K562 (cell line): Measurements from ENCODE around the gene TMC8. TPM values are rescaled to one million over a fixed set of nuclear protein-coding genes. Genes with fewer than 3 reads are reported as not detected.

Source experiments
- ATAC-seq: fragments of 200-7000 bp; cut with Tn5 transposase; 3 replicates; pipeline ENCODE4 v1.9.1; 2020; ENCODE audit warnings: moderate library complexity
- BruUV-seq: library from RNA; stranded (reverse); fragments of 400-500 nt; replicated peaks from 2 replicates; lab custom pipeline; 2021; lab: Mats Ljungman, UMichigan
- CTCF ChIA-PET: fragments of 300-600 bp; formaldehyde crosslinking; extraction: SDS; loops from one replicate; lab custom pipeline; 2021; ENCODE audit warnings: low intra/inter-chr PET ratio; lab: Yijun Ruan, JAX
- POLR2A ChIA-PET: fragments of 300-600, 350-650 bp; sonication (Branson Sonifier 250); formaldehyde crosslinking; extraction: SDS; loops from one replicate; lab custom pipeline; 2021; ENCODE audit warnings: antibody characterized with exemption, inconsistent platforms; lab: Yijun Ruan, JAX
- DNase-seq, 4 experiments: peaks; one replicate each; pipeline versions ENCODE4 v3.0.0 to v3.0.0-alpha.2; 2011 to 2018; ENCODE audit warnings: low spot score in 3 of 4, mixed read lengths in 3 of 4; ENCODE audit errors: extremely low read depth in 1 of 4
- FAIRE-seq: peaks from 2 replicates; lab custom pipeline; 2011; peaks lifted over from hg19 to GRCh38; lab: Jason Lieb, UNC
- H2AFZ ChIP-seq: 2 replicates; pipeline ENCODE4 v1.6.0; 2011; ENCODE audit warnings: low read depth, low read length, control low read depth, inconsistent platforms
- H3K27ac ChIP-seq: fragments of 200-600 bp; 3 replicates; pipeline ENCODE4 v1.8.0; 2011; ENCODE audit warnings: low read depth, mild to moderate bottlenecking, control low read depth, inconsistent platforms, low read length, moderate library complexity, mixed read lengths; ENCODE audit errors: extremely low read depth
- H3K27me3 ChIP-seq, 2 experiments: fragments of 300-600 bp in 1 of 2; 2 replicates in 1 of 2; 3 replicates in 1 of 2; pipeline versions ENCODE4 v1.6.0 to v1.8.0; 2011; ENCODE audit warnings: inconsistent platforms in 2 of 2, low read length in 2 of 2, mild to moderate bottlenecking in 1 of 2, mixed read lengths in 1 of 2, moderate library complexity in 1 of 2; ENCODE audit not compliant: control insufficient read depth in 2 of 2, insufficient read depth in 2 of 2
- H3K36me3 ChIP-seq: fragments of 300-600 bp; 3 replicates; pipeline ENCODE4 v1.8.0; 2011; ENCODE audit warnings: mild to moderate bottlenecking, low read length, inconsistent platforms; ENCODE audit not compliant: control insufficient read depth, insufficient read depth
- H3K4me1 ChIP-seq, 2 experiments: fragments of 200-600 bp in 1 of 2; replicated peaks in 1 of 2; 2 replicates in 1 of 2; 3 replicates in 1 of 2; pipeline versions ENCODE4 v1.5.1 to v1.8.0; 2011; ENCODE audit warnings: inconsistent platforms in 2 of 2, low read length in 2 of 2, mild to moderate bottlenecking in 1 of 2, mixed read lengths in 1 of 2, moderate library complexity in 1 of 2; ENCODE audit not compliant: control insufficient read depth in 2 of 2, insufficient read depth in 2 of 2
- H3K4me2 ChIP-seq: 2 replicates; pipeline ENCODE4 v1.6.1; 2011; ENCODE audit warnings: low read length, control low read depth, inconsistent platforms, mixed read lengths; ENCODE audit not compliant: insufficient read depth
- H3K4me3 ChIP-seq: fragments of 200-600 bp; sonication (generic), shearing (Covaris generic); 2 replicates; pipeline ENCODE4 v1.5.1; 2016; ENCODE audit warnings: control low read depth, inconsistent platforms
- H3K79me2 ChIP-seq: fragments of 200-600 bp; 3 replicates; pipeline ENCODE4 v1.8.0; 2011; ENCODE audit warnings: low read length, inconsistent platforms; ENCODE audit not compliant: control insufficient read depth, insufficient read depth
- H3K9ac ChIP-seq, 2 experiments: 2 replicates each; pipeline versions ENCODE4 v1.6.0 to v1.6.1; 2011; ENCODE audit warnings: low read depth in 2 of 2, low read length in 2 of 2, control low read depth in 1 of 2, inconsistent platforms in 1 of 2, mild to moderate bottlenecking in 1 of 2, mixed read lengths in 1 of 2; ENCODE audit not compliant: insufficient read depth in 1 of 2
- H3K9me1 ChIP-seq: one replicate; pipeline ENCODE4 v1.6.0; 2011; ENCODE audit warnings: inconsistent platforms, mild to moderate bottlenecking, low read length, moderate library complexity; ENCODE audit not compliant: control insufficient read depth, insufficient read depth
- H3K9me3 ChIP-seq: replicated peaks from 2 replicates; pipeline ENCODE4 v1.5.1; 2011; ENCODE audit warnings: low read depth, low read length, inconsistent platforms; ENCODE audit not compliant: control insufficient read depth, insufficient read depth
- H4K20me1 ChIP-seq: replicated peaks from 2 replicates; pipeline ENCODE4 v1.6.1; 2011; ENCODE audit warnings: low read length, inconsistent platforms, mixed read lengths; ENCODE audit not compliant: control insufficient read depth, insufficient read depth
- CREB3 ChIP-seq: fragments of 450-650 bp; conservative IDR thresholded peaks from 2 replicates; pipeline ENCODE4 v1.6.1; 2016; ENCODE audit warnings: missing genetic modification characterization, low read depth, mild to moderate bottlenecking, missing compliant biosample characterization, moderate library complexity
- OTX1 ChIP-seq: fragments of 450-650 bp; formaldehyde crosslinking; IDR thresholded peaks from 2 replicates; pipeline ENCODE4 v1.4.0; 2022; ENCODE audit warnings: mild to moderate bottlenecking
- RBFOX2 ChIP-seq: fragments of 200-400 bp; formaldehyde crosslinking; IDR thresholded peaks from 2 replicates; pipeline ENCODE4 v1.6.1; 2017; ENCODE audit warnings: low read depth, mild to moderate bottlenecking, low read length, moderate library complexity
- SLC30A9 ChIP-seq: fragments of 250-450 bp; sonication (Bioruptor Pico); IDR thresholded peaks from 2 replicates; pipeline ENCODE4 v1.8.0; 2022; ENCODE audit warnings: mild to moderate bottlenecking, moderate library complexity
- SMC3 ChIP-seq: conservative IDR thresholded peaks from 2 replicates; pipeline ENCODE4 v1.6.1; 2011; ENCODE audit warnings: low read depth, low read length, improper control_type of control experiment; ENCODE audit not compliant: insufficient read depth
- ZFPM2 ChIP-seq: fragments of 250-450 bp; sonication (Bioruptor Pico); IDR thresholded peaks from 2 replicates; pipeline ENCODE4 v1.5.1; 2022; ENCODE audit warnings: mild to moderate bottlenecking
- ZMIZ1 ChIP-seq, 2 experiments: fragments of 150-350 bp in 1 of 2; IDR thresholded peaks; 2 replicates each; pipeline ENCODE4 v1.6.1; 2012 to 2016; ENCODE audit warnings: low read depth in 2 of 2, low read length in 2 of 2, mild to moderate bottlenecking in 1 of 2, moderate library complexity in 1 of 2
- ZNF239 ChIP-seq: fragments of 250-450 bp; sonication (Bioruptor Pico); IDR thresholded peaks from 2 replicates; pipeline ENCODE4 v1.4.0; 2020; ENCODE audit warnings: mild to moderate bottlenecking
- ZNF551 ChIP-seq: fragments of 250-450 bp; sonication (Bioruptor Pico); IDR thresholded peaks from 2 replicates; pipeline ENCODE4 v1.5.0; 2021; ENCODE audit warnings: mild to moderate bottlenecking, moderate library complexity
- WGBS: fragments of 100-300 bp; shearing (Covaris generic); methylation state at CpG from one replicate; pipeline ENCODE4 v1.1.6; 2016; ENCODE audit warnings: low coverage, mixed read lengths; ENCODE audit not compliant: insufficient coverage; ENCODE audit errors: missing lambda C conversion rate; 5-methylcytosine and 5-hydroxymethylcytosine counted together
- in situ Hi-C: fragments of 300-500 bp; cut with MboI; formaldehyde crosslinking; loops from 4 replicates; pipeline ENCODE4 v1.15.0; 2018; ENCODE audit warnings: inconsistent platforms, mixed read lengths
- intact Hi-C: fragments of 100-400 bp; cut with micrococcal nuclease; formaldehyde crosslinking; loops from 2 replicates; pipeline ENCODE4 v1.14.2; 2022
- polyA plus RNA-seq, 8 experiments: library from polyadenylated mRNA; depleted of rRNA in 4 of 8; stranded (reverse) in 5 of 8; unstranded in 3 of 8; fragments of >200 nt; fragmentation: Nextera tagmentation in 2 of 8; fragmentation: Illumina TruSeq in 1 of 8; extraction: Ambion mirVana in 2 of 8; extraction: Trizol in 1 of 8; gene quantifications; 2 replicates each; pipeline versions ENCODE4 v1.2.1 to v1.2.3, GENCODE V29; 2011 to 2014; ENCODE audit warnings: inconsistent platforms in 1 of 8, missing spikeins in 1 of 8
- total RNA-seq, 7 experiments: library from RNA; depleted of rRNA in 6 of 7; stranded (reverse); fragments of >200 nt in 6 of 7; fragmentation: Illumina TruSeq in 2 of 7; extraction: Trizol in 2 of 7; gene quantifications; 2 replicates each; pipeline versions ENCODE4 v1.2.1 to v1.2.3, GENCODE V29; 2011 to 2021; ENCODE audit warnings: low replicate concordance in 1 of 7

Gene TMC8
- total and polyA plus RNA-seq, 9 of the 15 experiments (the other 6 are each of a cell fraction or from before 2014, with no cell fraction given), result 0.13 to 10.9 (median 2.8) TPM

- in situ Hi-C loops (no loop called here), intact Hi-C loops (no loop called here)
- H3K27ac ChIP-seq, result no peak overlapping the region
- WGBS, result 59% methylated on average over 5 of the region's 5 CpGs
- no peak for DNase-seq
- H3K4me3 ChIP-seq, result no peak overlapping the region
- ChIA-PET POLR2A (interaction anchor here (1.0 kb wide), 1 partner anchor 10 kb away, joined by 3 read pairs; no protein-coding TSS in a partner anchor), CTCF (interaction anchor here (0.7 kb wide), 1 partner anchor 177 kb away, joined by 3 read pairs; no protein-coding TSS in a partner anchor)
- H3K9ac ChIP-seq, result no peak overlapping the region
- H3K9me3 ChIP-seq, result peaks cover 7% of the 10 kb centered on the region
- H4K20me1 ChIP-seq, result no peaks in the 10 kb centered on the region
- H3K4me1 ChIP-seq, result peaks cover 0 to 12% of the 10 kb centered on the region in 2 experiments; a peak in 3 of 5 replicates
- H3K36me3 ChIP-seq, result peaks cover 37% of the 10 kb centered on the region
- no peaks in the 10 kb centered on the region for H3K27me3 ChIP-seq
- H3K79me2 ChIP-seq, result no peaks in the 10 kb centered on the region
- FAIRE-seq, result no peak
- no peak overlapping the region for H2AFZ ChIP-seq
- no peak for TF ChIP-seq SMC3
- no peak for TF ChIP-seq RBFOX2
- no peak for TF ChIP-seq ZMIZ1 (IDR thresholded peaks at IDR 0.05; ENCODE audit: low read depth in 2 of 2, low read length in 2 of 2)
- TF ChIP-seq ZFPM2 (CRISPR knock-in tag), result no peak
- TF ChIP-seq OTX1 (CRISPR knock-in tag), result no peak
- TF ChIP-seq ZNF239 (CRISPR knock-in tag), result no peak
- TF ChIP-seq CREB3, result no peak
- no peak for TF ChIP-seq ZNF551 (CRISPR knock-in tag)
- no peak for TF ChIP-seq SLC30A9 (CRISPR knock-in tag)
- H3K9me1 ChIP-seq, result no peaks in the 10 kb centered on the region
- H3K4me2 ChIP-seq, result no peak overlapping the region
- BruUV-seq, result no TSS peak
- no peak for ATAC-seq
Observed at GRCh38 chr17:78101112-78101511, 29.5 kb upstream of the TMC8 start.
